GM19328 (cell line): ENCODE measurements around the gene PYDC1.
"Not testable (repeated sequence)": the region's sequence is repeated elsewhere in the genome, so short reads cannot be mapped to it uniquely, and the experiment has no call there.

Experiments used
- ATAC-seq: cut with Tn5 transposase; IDR thresholded peaks from one replicate; pipeline ENCODE4 v1.9.1; 2021; ENCODE audit warnings: mild to moderate bottlenecking, moderate library complexity; ENCODE audit not compliant: unreplicated experiment

The PYDC1 gene

DNA sequence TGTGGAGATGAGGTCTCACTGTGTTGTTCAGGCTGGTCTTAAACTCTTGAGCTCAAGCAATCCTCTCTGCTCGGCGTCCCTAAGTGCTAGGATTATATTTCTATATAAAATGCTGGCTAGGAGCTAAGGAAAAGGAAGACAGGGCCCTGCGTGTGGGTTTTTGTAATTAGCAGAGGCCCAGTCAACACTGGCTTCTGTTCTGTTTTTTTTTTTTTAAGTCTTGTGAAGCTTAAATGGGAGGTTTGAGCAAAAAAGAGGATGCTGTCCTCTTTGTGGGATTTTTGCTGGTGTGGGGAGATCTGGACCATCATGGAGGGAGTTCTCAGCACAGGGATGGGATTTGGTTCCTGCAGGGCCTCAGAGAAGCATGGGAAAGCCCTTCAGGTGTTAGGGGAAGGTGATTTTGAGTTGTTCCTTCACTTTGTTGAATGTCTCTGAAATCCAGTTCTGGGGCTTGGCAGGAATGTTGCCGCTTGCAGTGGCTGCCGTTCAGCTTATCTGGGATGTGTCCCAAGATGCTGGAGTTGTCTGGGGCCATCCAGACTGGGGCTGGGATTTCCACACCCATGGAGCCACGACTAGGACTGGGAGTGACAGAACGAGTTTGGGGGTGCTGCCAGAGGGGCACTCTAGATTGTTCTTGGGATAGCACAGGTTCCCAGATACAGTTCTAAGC lies 18.6 kb downstream of the PYDC1 start:
- no peak for ATAC-seq

DNA sequence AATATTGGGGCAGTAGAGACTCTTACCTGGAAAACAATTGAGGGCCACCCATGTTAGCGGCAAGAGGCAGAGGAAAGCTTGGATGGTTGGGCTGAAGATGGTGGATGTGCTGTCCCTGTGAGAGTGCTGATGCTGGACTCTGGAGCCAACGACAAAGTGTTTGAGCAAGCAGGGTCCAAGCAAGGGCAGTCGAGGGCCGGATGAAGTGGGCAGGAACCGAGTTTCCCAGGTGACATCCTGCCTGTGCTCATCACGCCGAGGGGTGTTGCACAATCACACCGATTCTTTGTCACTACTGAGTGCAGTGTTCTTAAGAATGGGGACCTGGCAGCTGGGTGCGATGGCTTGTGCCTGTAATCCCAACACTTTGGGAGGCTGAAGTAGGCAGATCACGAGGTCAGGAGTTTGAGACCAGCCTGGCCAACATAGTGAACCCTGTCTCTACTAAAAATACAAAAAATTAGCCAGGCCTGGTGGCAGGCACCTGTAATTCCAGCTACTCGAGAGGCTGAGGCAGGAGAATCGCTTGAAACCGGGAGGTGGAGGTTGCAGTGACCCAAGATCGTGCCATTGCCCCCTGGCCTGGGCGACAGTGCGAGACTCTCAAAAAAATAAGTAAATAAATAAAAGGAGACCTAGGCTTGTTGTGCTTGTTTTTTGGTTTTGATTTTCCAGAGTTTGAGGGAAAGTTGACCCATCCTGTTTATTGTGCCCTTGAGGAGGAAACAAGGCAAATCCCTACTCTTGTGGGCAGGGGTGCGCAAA lies 20.4 kb downstream of the PYDC1 start:
- ATAC-seq = no peak

DNA sequence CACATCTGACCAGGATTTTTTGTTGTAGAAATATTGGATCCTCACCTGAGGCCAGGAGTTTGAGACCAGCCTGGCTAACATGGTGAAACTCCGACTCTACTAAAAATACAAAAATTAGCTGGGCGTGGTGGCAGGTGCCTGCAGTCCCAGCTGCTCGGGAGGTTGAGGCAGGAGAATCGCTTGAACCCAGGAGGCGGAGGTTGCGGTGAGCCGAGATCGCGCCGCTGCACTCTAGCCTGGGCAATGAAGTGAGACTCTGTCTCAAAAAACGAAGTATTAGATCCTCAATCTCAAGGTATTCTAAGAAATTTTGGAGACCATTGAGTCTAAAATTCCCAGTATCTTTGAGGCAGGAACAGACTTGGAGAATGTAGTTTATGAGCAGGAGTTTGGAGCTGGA lies 21.1 kb downstream of the PYDC1 start:
- not testable (repeated sequence) for ATAC-seq

DNA sequence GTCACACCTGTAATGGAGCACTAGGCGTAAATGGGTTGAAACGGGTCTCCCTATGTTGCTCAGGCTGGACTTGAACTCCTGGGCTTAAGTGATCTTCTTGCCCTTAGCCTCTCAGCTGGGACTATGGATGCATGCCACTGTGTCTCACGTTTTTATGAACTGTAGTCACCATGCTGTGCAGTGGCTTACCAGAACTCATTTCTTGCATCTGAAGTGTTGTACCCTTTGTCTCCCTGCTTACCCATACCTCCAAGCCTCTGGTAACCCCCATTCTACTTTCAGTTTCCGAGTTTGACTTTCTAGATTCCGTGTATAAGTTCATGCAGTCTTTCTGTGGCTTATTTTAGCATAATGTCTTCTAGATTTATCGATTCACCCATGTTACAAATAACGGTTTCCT lies 22.0 kb downstream of the PYDC1 start:
- no peak for ATAC-seq

DNA sequence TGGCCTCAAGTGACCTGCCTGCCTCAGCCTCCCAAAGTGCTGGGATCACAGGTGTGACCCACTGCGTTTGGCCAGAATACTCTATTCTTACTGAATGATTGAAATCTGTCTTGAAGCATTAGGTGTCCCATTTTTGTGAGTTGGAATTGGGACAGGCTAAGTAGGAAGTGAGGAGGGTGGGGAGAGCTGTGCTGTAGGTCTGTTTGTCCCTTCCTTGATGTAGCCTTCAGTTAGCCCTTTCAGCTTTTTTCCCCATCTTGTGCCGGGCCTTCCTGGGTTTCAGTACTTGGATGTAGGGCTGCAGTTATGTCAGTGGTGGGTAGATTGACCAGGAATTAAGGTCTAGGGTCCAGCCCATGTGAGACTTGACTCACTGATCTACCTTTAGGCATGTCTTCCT lies 23.1 kb downstream of the PYDC1 start:
- no peak for ATAC-seq

DNA sequence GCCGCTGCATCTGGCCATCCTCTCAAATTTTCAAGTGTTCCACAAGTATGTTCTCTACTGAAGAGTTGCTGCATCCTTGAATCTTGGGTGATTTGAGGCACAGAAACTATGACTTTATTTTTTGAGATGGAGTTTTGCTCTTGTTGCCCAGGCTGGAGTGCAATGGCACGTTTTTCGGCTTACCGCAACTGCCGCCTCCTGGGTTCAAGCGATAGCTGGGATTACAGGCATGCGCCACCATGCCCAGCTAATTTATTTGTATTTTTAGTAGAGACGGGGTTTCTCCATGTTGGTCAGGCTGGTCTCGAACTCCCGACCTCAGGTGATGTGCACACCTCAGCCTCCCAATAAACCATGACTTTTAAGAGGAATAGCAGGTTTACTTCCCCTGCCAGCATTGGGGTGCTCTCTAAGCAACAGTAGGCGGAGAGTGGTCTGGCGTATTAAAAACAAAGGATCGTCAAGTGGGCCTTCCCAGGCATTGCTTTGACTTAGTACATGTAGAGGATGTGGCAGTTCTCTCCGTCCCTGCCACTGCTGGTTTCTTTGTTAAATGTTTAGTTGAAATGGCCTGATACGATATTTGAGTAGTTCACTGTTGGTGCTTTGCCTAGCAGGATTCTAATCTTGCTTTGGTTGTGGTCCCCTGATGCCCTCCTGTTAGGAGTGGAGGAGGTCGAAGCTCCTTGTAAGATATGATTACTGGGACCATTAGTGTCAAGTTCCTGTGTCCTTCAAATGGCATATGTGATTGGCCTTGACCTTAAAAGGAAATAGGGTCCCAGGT lies 23.9 kb downstream of the PYDC1 start:
- no peak for ATAC-seq

DNA sequence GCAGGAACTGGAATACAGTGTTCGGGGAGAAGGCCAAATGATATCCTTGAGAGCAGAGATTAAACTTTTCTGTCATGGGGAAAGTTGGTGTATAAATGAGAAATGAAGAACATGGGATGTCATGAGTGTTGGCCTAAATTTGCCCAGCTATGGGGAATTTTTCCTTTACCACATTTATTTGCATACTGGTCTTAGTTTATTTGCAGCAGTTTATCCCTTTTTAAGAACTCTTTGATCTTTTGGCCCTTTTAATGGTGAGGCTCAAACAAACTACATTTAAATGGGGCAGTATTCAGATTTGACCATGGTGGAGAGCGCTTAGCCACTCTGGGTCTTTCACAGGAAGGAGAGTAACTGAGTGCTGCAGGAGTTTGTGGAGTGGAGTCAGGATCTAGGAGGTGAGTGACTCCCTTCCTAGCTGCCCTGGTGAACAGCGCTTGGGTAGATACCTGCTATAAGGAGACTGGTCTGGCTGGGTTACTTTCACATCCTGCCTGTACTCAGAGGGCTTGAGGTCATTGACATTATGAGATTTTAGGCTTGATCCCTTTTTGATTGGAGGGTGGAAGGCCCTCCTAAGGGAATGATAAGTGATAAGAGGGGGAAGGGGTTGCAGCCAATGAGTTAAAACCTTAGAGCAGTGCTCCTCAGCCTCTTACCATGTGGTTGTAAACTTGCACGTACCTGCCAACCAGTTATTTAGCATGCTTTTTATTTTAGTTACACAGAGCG lies 25.1 kb downstream of the PYDC1 start:
- ATAC-seq = no peak

DNA sequence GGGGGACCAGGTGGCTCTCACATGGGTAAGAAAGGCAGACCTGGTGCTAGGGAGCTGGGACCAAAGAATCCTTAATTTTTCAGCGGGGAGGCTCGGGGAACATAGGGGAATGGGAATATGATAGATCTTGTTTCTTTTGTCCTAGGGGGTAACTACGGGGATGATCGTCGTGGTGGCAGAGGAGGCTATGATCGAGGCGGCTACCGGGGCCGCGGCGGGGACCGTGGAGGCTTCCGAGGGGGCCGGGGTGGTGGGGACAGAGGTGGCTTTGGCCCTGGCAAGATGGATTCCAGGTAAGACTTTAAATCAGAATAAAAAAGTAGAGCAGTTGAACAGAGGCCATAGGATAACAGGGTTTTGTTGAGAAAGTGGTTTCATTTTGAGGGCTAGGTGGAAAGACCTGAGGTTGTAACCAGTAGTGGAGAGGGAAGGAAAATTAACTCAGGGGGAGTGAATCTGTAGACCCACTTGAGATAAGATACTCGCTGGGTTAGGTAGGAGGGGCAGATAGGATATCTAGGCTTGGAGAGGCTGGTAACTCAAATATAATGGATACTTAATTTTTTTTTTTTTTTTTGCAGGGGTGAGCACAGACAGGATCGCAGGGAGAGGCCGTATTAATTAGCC lies 26.0 kb downstream of the PYDC1 start:
- ATAC-seq = no peak

DNA sequence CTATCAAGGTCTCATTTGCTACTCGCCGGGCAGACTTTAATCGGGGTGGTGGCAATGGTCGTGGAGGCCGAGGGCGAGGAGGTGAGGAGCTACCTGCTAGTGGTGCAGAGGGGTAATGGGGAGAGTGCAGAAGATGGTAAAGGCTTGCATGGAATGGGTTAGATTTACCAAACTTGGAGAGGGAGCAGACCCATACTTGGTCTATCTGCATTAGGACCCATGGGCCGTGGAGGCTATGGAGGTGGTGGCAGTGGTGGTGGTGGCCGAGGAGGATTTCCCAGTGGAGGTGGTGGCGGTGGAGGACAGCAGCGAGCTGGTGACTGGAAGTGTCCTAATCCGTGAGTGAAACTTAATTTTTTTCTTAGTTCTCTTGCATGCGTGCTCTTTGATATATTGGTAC lies 26.9 kb downstream of the PYDC1 start:
- ATAC-seq = no peak

DNA sequence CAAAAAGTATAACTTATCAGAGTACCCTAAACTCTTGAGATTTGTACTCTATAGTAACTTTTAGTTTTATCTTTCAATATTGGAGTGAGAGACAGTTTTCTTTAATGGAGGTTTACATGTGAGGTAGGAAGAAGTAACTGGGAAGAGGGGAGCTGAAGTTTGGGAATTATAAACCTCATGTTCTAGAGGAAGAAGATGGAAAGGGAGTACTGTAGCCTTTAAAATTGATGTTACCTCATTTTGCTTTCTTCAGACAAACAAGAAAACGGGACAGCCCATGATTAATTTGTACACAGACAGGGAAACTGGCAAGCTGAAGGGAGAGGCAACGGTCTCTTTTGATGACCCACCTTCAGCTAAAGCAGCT lies 27.5 kb downstream of the PYDC1 start:
- ATAC-seq = no peak

DNA sequence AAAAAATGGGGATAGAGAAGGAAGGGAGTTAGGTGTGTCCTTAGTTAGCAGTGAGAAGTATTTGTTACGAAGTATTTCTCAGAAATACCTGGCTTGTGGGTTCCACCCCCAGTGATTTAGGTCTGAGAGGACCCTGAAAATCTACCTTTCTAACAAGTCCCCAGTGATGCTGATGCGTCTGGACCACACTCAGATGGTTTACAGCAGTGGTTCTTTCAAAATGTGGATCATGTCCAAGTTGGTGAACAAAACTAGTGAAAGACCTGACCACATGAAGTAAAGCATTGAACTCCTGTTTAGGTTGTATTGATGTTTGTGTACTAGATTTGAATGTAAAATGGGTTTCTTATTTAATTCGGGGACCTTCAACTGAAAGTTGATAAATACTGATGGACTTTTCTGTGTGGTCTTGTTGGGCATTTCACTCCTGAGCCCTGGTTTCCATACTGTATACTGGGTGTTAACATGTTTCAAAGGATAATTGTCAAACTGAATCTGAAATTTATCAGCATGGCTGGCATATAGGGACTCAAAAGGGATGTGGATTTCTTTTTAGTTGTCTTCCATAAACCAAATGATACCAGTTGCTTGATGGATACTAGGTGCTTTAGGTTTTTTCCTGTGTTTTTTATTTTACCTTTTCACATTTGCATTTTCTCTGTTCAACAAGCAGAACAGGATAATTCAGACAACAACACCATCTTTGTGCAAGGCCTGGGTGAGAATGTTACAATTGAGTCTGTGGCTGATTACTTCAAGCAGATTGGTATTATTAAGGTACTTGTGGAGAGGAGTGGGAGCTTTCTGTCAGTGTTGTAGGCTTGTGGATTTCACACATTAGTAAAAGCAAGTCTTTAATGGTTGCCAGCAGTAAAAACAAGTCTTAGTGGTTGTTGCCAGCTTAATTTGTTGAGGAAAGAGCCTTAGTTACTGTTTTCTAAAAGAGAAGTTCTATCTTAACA lies 28.2 kb downstream of the PYDC1 start:
- no peak for ATAC-seq

DNA sequence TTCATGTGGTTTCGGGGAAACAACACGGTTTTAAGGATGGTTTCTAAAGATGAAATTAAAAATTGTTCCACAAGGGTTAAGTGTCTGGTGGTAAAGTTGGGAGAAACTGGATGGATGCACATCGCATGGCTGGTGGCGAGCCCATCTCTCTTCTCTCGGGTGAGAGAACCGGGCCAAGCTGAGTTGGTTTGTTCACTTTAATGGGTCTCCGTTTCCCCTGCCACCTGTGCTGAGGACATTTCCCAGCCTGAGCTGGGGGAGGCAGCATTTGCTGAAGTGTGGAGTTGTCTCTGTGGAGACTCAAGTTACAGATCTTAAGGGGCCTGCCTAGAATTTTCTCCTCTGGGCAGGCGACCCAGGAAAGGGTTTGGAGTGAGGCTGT lies 29.1 kb downstream of the PYDC1 start:
- no peak for ATAC-seq

DNA sequence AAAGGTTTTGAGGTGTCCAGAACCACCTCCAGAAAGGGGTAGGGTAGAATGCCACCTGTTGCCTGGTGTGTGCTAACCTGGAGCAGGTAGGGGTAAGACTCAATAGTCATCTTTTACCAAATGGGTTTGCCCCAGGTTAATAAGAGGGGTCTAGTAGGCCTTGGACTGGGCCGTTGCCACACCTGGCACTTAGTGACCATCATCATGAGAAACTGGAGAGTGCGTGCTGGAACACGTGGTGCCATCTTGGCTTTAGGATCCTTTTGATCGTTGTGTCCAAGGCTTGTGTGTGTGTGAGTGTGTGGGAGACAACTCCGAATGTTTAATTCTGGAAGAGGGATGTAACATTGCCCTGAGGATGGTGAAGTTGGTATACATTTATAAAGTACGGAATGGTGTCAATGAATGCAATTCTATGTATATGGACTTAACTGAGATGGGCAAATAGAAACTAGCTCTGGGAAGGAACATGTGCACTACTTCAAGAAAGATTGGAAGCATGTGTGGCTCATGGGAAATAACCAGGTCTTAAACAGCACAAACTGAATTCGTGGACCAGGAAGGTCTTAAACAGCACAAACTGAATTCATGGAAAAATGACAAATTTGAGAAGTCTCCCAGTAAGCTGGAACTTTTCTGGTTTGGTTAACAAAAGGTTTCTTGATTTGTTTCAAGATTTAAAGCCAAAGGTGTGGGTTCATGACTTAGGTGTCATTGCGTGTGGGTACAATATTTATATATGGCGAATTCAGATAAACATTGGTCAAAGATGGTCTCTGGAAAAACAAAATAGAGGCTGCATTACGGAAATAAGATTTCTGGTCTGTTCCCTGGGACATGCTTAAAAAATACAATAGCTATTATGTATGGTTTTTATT lies 29.8 kb downstream of the PYDC1 start:
- ATAC-seq = no peak

DNA sequence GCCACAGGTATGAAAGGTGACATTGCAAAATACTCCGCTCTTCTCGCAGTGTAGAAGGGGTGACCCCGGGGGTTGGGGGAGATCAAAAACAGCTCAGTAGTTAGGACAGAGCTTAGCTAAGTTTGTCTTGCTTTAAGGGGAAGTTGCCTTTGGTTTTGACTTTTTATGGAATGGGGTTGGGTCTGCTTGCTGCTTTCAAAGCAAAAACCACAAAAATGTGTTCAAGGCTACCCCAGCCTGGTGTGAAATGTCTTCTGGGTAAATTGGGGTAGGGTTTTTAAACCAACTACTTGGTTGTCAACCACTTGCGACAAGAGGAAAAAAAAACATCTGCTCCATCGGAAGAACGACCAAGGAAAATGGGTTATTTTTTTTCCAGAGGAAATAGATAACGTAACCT lies 30.8 kb downstream of the PYDC1 start:
- ATAC-seq = no peak

DNA sequence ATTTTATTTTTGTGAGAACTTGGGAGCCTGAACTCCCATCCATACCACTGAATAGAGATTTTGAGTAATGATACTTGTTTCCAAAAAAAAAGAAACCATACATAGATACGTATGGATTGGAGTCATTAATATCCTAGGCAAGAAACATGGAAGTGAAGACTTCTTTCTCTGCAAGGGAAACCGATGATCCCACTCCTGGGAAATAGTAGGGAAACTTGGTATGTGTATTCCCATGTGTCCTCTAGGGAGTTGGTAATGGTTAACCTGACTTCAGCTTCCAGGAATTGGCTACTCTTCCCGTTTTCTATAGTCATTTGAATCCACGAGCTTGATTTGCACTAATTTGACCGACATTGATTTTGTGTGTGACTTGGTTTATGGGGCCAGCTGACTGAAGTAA lies 31.6 kb downstream of the PYDC1 start:
- no peak for ATAC-seq

DNA sequence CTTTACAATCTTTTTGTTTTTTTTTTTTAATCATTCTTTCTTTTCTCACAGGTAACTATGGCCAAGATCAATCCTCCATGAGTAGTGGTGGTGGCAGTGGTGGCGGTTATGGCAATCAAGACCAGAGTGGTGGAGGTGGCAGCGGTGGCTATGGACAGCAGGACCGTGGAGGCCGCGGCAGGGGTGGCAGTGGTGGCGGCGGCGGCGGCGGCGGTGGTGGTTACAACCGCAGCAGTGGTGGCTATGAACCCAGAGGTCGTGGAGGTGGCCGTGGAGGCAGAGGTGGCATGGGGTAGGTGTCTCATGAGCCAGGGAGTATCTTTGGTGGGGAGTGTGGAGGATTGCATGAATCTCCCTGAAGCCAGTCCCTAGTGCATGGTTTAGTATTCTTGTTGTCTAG lies 32.0 kb downstream of the PYDC1 start:
- ATAC-seq = no peak

DNA sequence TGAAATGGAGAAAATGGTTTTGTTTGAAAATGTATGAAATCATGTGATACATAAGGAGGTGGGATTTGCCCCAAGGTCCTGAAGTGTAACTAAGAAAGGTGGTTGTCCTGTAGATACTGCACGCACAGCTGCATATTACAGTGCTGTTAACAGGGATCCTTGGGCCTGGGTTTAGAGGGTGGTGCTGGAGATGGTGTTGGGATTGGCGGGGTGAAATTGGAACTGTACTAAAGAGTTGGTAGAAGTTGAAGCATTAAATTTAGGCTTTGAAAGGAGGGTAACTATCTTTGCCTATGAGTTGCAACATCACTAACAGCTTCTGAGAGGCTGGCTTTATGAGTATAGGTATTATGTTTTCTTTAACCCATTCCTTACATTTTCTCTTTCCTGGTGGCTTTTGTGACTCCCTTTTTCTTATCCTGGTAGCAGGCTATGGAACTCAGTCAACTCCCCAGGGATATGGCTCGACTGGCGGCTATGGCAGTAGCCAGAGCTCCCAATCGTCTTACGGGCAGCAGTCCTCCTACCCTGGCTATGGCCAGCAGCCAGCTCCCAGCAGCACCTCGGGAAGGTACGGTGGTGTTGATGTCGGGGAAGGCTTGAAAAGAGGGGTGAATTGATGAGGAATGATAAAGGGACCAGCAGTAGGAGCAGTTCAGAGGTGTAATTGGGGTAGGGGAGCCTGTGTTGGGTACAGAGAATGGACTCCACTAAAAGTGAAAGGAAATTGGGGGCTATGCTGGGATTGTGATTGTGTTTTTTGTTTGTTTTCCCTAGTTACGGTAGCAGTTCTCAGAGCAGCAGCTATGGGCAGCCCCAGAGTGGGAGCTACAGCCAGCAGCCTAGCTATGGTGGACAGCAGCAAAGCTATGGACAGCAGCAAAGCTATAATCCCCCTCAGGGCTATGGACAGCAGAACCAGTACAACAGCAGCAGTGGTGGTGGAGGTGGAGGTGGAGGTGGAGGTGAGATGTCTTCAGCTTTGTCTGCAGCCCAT lies 33.2 kb downstream of the PYDC1 start:
- ATAC-seq = no peak

DNA sequence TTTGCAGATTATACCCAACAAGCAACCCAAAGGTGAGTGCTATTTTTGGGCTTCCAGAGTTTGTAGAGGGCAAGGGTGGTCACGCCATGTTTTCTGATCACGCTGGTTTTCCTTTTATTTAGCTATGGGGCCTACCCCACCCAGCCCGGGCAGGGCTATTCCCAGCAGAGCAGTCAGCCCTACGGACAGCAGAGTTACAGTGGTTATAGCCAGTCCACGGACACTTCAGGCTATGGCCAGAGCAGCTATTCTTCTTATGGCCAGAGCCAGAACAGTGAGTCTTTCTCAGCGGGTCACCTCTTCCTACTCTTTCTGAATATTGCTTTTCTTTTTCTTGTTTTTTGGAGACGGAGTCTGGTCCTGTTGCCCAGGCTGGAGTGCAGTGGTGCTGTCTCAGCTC lies 34.5 kb downstream of the PYDC1 start:
- ATAC-seq = no peak
